ENCODE measurements around the gene CREBL2. TPM values are rescaled to one million over a fixed set of nuclear protein-coding genes. Genes with fewer than 3 reads are reported as not detected.
"Not testable (repeated sequence)": the region's sequence is repeated elsewhere in the genome, so short reads cannot be mapped to it uniquely, and the experiment has no call there.

CREBL2 gene
- total RNA-seq, 1 donor from 2014 or later = 11.4 TPM

- no peaks in the 10 kb centered on the region for H3K27me3 Mint-ChIP-seq (ENCODE audit: low read depth)
- H3K4me3 Mint-ChIP-seq = no peak overlapping the region
- H3K27ac Mint-ChIP-seq (ENCODE audit: unreplicated experiment) = no peak overlapping the region
- no peak for DNase-seq (ENCODE audit: low read depth, low spot score)
- TF ChIP-seq CTCF (conservative IDR thresholded peaks at IDR 0.05) = no peak
- peaks cover 4% of the 10 kb centered on the region for H3K4me1 Mint-ChIP-seq
- H3K9me3 Mint-ChIP-seq = peaks cover 31% of the 10 kb centered on the region
- H3K36me3 Mint-ChIP-seq (ENCODE audit: low read depth) = peaks cover 35% of the 10 kb centered on the region
Measured at GRCh38 chr12:12648951-12649650, 37.4 kb downstream of the CREBL2 start.

- peaks cover 33% of the 10 kb centered on the region for H3K36me3 Mint-ChIP-seq (ENCODE audit: low read depth)
Measured at GRCh38 chr12:12651752-12652151, 40.1 kb downstream of the CREBL2 start.

GRCh38 chr12:12652704-12653103 lies 41.0 kb downstream of the CREBL2 start:
- DNase-seq (ENCODE audit: low read depth, low spot score); H3K27me3 Mint-ChIP-seq (ENCODE audit: low read depth); H3K4me3 Mint-ChIP-seq; H3K27ac Mint-ChIP-seq (ENCODE audit: unreplicated experiment): not testable (repeated sequence)
- Mint-ChIP-seq H3K36me3 (ENCODE audit: low read depth) (peaks cover 25% of the 10 kb centered on the region), H3K9me3 (peaks cover 23% of the 10 kb centered on the region), H3K4me1 (peaks cover 25% of the 10 kb centered on the region)

More at GRCh38 chr12:12651752-12652151, 40.1 kb downstream of the CREBL2 start:
- H3K9me3 Mint-ChIP-seq = peaks cover 29% of the 10 kb centered on the region
- H3K4me1 Mint-ChIP-seq = peaks cover 25% of the 10 kb centered on the region
- H3K27ac Mint-ChIP-seq (ENCODE audit: unreplicated experiment) = no peak overlapping the region
- no peak for TF ChIP-seq CTCF (conservative IDR thresholded peaks at IDR 0.05)
- H3K27me3 Mint-ChIP-seq (ENCODE audit: low read depth) = no peaks in the 10 kb centered on the region
- no peak overlapping the region for H3K4me3 Mint-ChIP-seq
- DNase-seq (ENCODE audit: low read depth, low spot score) = no peak

- Mint-ChIP-seq H3K4me1 (peaks cover 25% of the 10 kb centered on the region), H3K27ac (ENCODE audit: unreplicated experiment) (no peak overlapping the region), H3K9me3 (peaks cover 18% of the 10 kb centered on the region), H3K27me3 (ENCODE audit: low read depth) (no peaks in the 10 kb centered on the region), H3K36me3 (ENCODE audit: low read depth) (peaks cover 20% of the 10 kb centered on the region), H3K4me3 (no peak overlapping the region)
- no peak for DNase-seq (ENCODE audit: low read depth, low spot score)
- TF ChIP-seq CTCF (conservative IDR thresholded peaks at IDR 0.05) = no peak
Measured at GRCh38 chr12:12653922-12654321, 42.2 kb downstream of the CREBL2 start.

GRCh38 chr12:12654691-12655460 lies 43.2 kb downstream of the CREBL2 start:
- Mint-ChIP-seq H3K36me3 (ENCODE audit: low read depth) (peaks cover 15% of the 10 kb centered on the region), H3K4me1 (peaks cover 28% of the 10 kb centered on the region), H3K9me3 (peaks cover 10% of the 10 kb centered on the region), H3K27ac (ENCODE audit: unreplicated experiment) (peak overlapping the region; percentile 66), H3K27me3 (ENCODE audit: low read depth) (no peaks in the 10 kb centered on the region), H3K4me3 (no peak overlapping the region)
- no peak for DNase-seq (ENCODE audit: low read depth, low spot score)
- no peak for TF ChIP-seq CTCF (conservative IDR thresholded peaks at IDR 0.05)

- no peaks in the 10 kb centered on the region for H3K9me3 Mint-ChIP-seq
- H3K36me3 Mint-ChIP-seq (ENCODE audit: low read depth) = peaks cover 8% of the 10 kb centered on the region
- peaks cover 21% of the 10 kb centered on the region for H3K4me1 Mint-ChIP-seq
- DNase-seq (ENCODE audit: low read depth, low spot score) = no peak
- no peak for TF ChIP-seq CTCF (conservative IDR thresholded peaks at IDR 0.05)
- no peak overlapping the region for H3K4me3 Mint-ChIP-seq
- no peak overlapping the region for H3K27ac Mint-ChIP-seq (ENCODE audit: unreplicated experiment)
- no peaks in the 10 kb centered on the region for H3K27me3 Mint-ChIP-seq (ENCODE audit: low read depth)
Measured at GRCh38 chr12:12660201-12660600, 48.5 kb downstream of the CREBL2 start.

All from neural crest cell (in vitro differentiated cells).